ENCODE measurements around the gene SLCO1A2. TPM values are rescaled to one million over a fixed set of nuclear protein-coding genes. Genes with fewer than 3 reads are reported as not detected.
"Not testable (repeated sequence)": the region's sequence is repeated elsewhere in the genome, so short reads cannot be mapped to it uniquely, and the experiment has no call there.

SLCO1A2 gene
- 7.0 TPM for total RNA-seq (ENCODE audit: insufficient read depth, low replicate concordance)

GRCh38 chr12:21334771-21335325, at the start of gene SLCO1A2:
Gene SLCO1A2, minus strand, starts transcription at chr12:21334917. Its CDS starts 270 bp downstream, at chr12:21334647.
- DNase-seq (ENCODE audit: low spot score) = no peak

- no peak for DNase-seq (ENCODE audit: low spot score)
These were observed 49.5 kb upstream of the SLCO1A2 start for GRCh38 chr12:21384261-21384660.

DNA sequence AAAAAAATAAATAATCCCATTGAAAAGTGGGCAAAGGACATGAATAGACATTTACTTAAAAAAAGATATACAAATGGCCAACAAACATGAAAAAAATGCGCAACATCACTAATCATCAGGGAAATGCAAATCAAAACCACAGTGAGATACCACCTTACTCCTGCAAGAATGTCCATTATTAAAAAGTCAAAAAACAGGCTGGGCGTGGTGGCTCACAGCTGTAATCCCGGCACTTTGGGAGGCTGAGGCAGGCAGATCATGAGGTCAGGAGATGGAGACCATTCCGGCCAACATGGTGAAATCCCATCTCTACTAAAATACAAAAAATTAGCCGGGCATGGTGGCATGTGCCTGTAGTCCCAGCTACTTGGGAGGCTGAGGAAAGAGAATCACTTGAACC, 46.6 kb upstream of the SLCO1A2 start:
- DNase-seq (ENCODE audit: low spot score) = not testable (repeated sequence)

DNA sequence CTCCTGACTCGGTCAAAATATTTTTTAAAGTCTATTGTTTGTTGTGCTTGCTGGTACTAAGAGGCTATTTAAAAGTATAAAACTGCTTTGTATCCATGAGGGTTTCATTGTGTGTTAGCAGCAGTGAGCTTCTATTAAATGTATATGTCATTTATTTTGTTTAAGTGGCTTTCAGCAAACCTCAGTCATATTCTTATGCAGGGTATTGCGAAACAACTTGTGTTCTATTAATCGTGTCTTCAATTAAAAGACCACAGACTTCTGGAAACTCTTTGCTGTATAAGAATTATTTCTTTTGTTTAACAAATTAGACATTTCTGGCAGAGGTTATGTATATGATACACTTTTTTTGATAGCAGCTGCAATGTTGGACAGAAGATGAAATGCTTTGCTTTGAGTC, 44.5 kb upstream of the SLCO1A2 start:
- no peak for DNase-seq (ENCODE audit: low spot score)

DNA sequence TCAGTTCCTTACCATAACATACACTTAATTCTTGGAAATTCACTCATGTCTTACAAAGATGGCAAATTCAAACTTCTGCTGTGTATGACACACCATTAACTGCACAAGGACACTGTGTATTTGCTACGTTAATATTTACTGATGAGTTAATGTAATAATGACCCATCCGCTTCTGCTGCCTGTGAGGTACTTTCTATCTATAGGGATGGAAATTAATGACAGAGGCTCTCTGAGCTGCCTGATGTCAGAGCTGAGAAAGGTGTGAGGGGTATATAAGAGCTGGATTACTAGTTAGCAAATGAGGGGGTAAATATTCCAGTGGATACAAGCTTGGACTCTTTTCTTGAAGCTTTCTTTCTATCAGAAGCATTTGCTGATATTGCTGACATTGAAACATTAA, 37.9 kb upstream of the SLCO1A2 start, which contains the start of gene IAPP:
TSS of gene IAPP (plus strand) at position 301 of the 400 bp plus-strand sequence. CDS start 450 bp downstream, outside the sequence.
- DNase-seq (ENCODE audit: low spot score) = no peak

GRCh38 chr12:21370845-21371449, 36.2 kb upstream of the SLCO1A2 start:
- DNase-seq (ENCODE audit: low spot score) = no peak

- no peak for DNase-seq (ENCODE audit: low spot score)
These were observed 34.6 kb upstream of the SLCO1A2 start for GRCh38 chr12:21369141-21369980.

GRCh38 chr12:21360632-21361031, 25.9 kb upstream of the SLCO1A2 start:
- DNase-seq (ENCODE audit: low spot score) = not testable (repeated sequence)

DNA sequence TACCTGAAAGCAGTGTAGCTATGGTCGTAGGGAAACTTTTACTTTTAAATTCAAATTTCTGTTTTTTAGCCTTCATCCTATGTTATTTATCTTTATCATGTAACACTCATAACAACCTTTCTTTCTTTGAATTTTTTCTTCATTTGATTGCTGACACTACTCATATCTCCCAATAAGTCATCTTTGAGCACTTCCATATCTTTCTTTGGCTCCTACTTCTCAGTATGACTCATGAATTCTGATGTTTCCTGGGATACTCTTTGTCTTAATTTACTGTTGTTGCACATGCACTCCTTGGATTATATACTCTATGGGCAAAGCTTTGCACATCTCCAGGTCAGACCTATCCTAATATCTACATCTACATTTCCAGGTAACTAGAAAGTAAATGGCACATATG, 19.9 kb upstream of the SLCO1A2 start:
- no peak for DNase-seq (ENCODE audit: low spot score)

GRCh38 chr12:21353948-21354347, 19.2 kb upstream of the SLCO1A2 start:
- no peak for DNase-seq (ENCODE audit: low spot score)

- DNase-seq (ENCODE audit: low spot score) = no peak
These were observed 18.8 kb upstream of the SLCO1A2 start for GRCh38 chr12:21353487-21353886.

DNA sequence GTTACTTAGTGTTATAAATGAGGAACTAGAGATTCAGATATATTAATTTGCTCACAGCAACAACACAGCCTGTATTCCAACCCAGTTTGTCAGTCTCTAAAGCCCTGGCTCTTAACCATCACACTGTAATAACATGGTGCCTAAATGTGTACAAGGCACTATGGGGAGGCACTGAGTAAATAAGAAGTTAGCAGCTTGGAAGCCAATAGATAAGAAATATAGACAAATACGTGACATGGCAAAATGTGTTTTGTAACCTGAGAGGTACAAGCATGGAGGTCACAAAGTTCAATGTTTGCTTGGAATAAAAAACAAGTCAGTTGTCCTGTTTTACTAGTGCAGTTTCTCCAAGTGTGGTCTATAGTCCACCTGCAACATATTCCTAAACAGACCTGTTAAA, 16.3 kb upstream of the SLCO1A2 start:
- no peak for DNase-seq (ENCODE audit: low spot score)

DNA sequence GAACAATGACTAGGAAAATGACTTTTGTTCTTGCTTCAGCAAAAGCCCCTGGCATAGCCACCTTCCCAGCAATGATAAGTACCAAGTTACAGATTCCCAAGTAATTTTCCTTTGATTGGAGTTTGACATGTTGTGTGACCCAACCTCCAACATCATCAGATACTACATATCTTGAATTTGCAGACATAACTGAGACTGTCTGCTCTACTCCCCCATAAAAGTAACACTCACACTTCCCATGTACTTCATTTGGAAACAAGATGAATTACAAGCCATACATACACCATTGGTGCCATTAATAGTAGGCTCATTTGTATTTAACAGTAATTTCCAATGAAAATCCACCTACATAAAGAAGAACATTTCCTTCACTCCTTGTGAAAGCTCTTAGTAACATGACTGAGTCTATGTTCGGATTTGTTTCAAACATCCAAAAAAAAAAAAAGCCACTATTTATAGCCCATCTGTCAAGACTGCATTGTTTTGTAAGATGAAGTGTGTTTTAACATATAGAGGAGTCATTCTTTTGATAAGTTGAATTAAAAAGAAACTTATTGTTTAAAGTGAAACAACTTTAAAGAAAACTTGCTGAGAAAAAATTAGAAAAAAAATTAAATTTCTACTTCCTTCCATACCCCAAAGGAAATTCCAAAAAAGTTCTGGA, 12.0 kb upstream of the SLCO1A2 start:
- no peak for DNase-seq (ENCODE audit: low spot score)

DNA sequence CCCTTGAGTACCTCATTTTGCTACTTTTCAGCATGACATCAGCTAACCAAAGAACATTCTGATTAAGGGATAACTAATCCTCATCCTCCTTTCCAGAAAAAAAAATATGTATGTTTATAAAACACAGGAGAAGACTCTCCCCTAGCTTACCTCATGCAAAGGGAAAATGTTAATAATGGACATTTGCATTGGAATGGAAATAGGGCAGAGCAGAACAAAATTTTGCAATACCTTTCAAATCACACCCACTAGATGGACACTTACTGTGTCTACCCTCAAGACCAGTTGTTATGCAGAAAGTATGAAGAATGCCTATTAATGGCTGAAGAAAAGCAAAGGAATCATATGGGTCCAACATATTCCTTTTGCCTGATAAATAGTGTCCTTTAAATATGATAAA, 8.9 kb upstream of the SLCO1A2 start:
- no peak for DNase-seq (ENCODE audit: low spot score)

DNA sequence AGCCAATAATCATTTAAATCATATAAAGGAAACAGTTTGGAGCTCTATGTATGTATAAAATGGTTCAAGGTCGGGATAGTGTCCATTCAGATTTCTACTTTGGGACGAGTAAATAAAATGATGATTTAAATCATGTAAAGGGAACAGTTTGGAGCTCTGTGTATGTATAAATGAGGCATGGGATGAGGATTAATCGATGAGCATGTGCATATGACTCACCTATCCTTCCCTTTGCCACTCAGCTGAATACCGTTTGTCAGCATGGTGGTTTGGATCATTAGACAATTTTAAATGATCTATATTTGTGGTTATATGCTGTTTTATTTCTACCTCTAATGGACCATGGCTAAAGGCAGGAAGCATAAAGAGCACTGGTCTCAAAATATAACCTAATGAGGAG, 7.1 kb upstream of the SLCO1A2 start:
- no peak for DNase-seq (ENCODE audit: low spot score)

- no peak for DNase-seq (ENCODE audit: low spot score)
These were observed 5.7 kb upstream of the SLCO1A2 start for GRCh38 chr12:21340403-21340802.

GRCh38 chr12:21339921-21340320, 5.2 kb upstream of the SLCO1A2 start:
- DNase-seq (ENCODE audit: low spot score) = no peak

GRCh38 chr12:21337959-21338744, 3.4 kb upstream of the SLCO1A2 start:
- no peak for DNase-seq (ENCODE audit: low spot score)

- DNase-seq (ENCODE audit: low spot score) = no peak
These were observed 2.7 kb upstream of the SLCO1A2 start for GRCh38 chr12:21337453-21337852.

DNA sequence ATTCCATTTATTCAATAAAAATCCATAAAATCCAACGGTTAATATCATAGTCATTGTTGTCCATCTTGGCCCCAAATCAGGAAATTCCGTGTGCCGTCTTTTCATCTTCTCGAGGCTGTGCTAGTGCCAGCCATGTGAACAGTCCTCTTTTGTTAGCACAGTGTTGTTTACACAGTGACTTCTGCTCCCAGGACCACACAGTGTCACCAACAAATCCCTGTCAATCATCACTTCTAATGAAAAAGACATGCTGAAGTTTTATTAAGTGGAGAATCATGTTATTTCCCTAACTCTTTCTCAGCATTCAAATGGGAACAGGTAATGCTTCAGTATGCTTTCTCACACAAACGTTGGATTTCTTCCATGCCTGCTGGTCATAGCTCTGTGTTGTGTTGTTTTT, 1.9 kb upstream of the SLCO1A2 start:
- no peak for DNase-seq (ENCODE audit: low spot score)

DNA sequence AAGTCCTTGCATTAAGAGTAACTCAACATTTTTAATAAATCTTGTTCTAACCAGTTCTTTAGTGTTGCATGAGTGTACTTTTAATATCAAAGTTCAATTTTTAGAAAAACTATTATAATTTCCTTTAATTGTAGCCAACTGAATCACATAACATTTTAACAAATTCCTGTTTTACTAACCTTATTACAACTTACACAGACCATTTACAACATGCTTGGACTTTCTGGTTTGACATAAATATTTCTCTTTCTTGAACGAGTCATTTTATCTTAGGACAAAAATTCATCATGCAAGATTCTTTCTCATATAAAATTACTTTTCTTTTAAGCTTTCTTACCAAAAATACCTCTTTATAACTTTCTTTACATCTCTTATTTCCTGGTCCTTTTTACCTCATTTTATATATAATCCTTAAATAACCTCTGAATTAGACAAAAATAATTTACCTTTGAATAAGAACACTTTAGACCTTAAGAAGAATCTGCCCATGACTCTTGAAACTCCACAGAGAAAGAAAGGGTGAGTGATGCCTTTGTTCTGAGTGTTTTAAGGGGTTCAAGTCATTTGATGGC, 3.9 kb downstream of the SLCO1A2 start:
- no peak for DNase-seq (ENCODE audit: low spot score)
